GM23248 (cell line): ENCODE data around the gene HBA1.

Source experiments
- EZH2 ChIP-seq: fragments of 200-600 bp; sonication (generic); IDR thresholded peaks from 2 replicates; pipeline ENCODE4 v1.6.1; 2018; ENCODE audit warnings: antibody characterized with exemption, mild to moderate bottlenecking; ENCODE audit not compliant: insufficient read depth, poor library complexity, severe bottlenecking
- EZH2phosphoT487 ChIP-seq: fragments of 200-600 bp; sonication (generic); IDR thresholded peaks from 2 replicates; pipeline ENCODE4 v1.6.1; 2018; ENCODE audit warnings: antibody characterized with exemption, moderate library complexity, mild to moderate bottlenecking, low read depth; ENCODE audit not compliant: insufficient read depth

GRCh38 chr16:169014-169413, 7.5 kb upstream of the HBA1 start:
- TF ChIP-seq EZH2 (no peak), EZH2phosphoT487 (no peak)
